Activated T-cell treated with anti-CD3 and anti-CD28 coated beads, Interleukin-2, amount 50 U/mL, for 72 hours (primary cell): Measurements from ENCODE around the gene GTSE1. TPM values are rescaled to one million over a fixed set of nuclear protein-coding genes. Genes with fewer than 3 reads are reported as not detected.

Experiments used
- ATAC-seq, 2 donors: fragments of 150-1000 bp; cut with Tn5 transposase; replicated peaks in 1 of 2; 2 replicates each; pipeline ENCODE4 v1.10.0; 2021; ENCODE audit warnings: moderate library complexity in 2 of 2, mild to moderate bottlenecking in 1 of 2
- DNase-seq, 2 donors: peaks; one replicate each; pipeline ENCODE4 v3.0.0; 2021 to 2022; ENCODE audit warnings: mixed read lengths in 1 of 2
- H3K27ac Mint-ChIP-seq: one replicate; pipeline ENCODE4 v1.8.0; 2022; ENCODE audit warnings: mild to moderate bottlenecking, moderate library complexity, mixed read lengths
- H3K27me3 Mint-ChIP-seq: one replicate; pipeline ENCODE4 v1.8.0; 2022; ENCODE audit warnings: low read depth, mixed read lengths
- H3K36me3 Mint-ChIP-seq, 2 donors: one replicate each; pipeline ENCODE4 v1.8.0; 2022; ENCODE audit warnings: mixed read lengths in 2 of 2, mild to moderate bottlenecking in 1 of 2; ENCODE audit not compliant: insufficient read depth in 2 of 2
- H3K4me1 Mint-ChIP-seq: one replicate; pipeline ENCODE4 v1.8.0; 2022; ENCODE audit warnings: low read depth, mixed read lengths
- H3K4me3 Mint-ChIP-seq, 2 donors: one replicate each; pipeline ENCODE4 v1.8.0; 2022; ENCODE audit warnings: mild to moderate bottlenecking in 2 of 2, mixed read lengths in 2 of 2, moderate library complexity in 2 of 2
- H3K9me3 Mint-ChIP-seq, 2 donors: one replicate each; pipeline ENCODE4 v1.8.0; 2022; ENCODE audit warnings: mixed read lengths in 2 of 2
- total RNA-seq, 2 donors: library from RNA; stranded (reverse); gene quantifications; one replicate each; pipeline ENCODE4 v1.2.3, GENCODE V29; 2022

GTSE1 gene, protein sequence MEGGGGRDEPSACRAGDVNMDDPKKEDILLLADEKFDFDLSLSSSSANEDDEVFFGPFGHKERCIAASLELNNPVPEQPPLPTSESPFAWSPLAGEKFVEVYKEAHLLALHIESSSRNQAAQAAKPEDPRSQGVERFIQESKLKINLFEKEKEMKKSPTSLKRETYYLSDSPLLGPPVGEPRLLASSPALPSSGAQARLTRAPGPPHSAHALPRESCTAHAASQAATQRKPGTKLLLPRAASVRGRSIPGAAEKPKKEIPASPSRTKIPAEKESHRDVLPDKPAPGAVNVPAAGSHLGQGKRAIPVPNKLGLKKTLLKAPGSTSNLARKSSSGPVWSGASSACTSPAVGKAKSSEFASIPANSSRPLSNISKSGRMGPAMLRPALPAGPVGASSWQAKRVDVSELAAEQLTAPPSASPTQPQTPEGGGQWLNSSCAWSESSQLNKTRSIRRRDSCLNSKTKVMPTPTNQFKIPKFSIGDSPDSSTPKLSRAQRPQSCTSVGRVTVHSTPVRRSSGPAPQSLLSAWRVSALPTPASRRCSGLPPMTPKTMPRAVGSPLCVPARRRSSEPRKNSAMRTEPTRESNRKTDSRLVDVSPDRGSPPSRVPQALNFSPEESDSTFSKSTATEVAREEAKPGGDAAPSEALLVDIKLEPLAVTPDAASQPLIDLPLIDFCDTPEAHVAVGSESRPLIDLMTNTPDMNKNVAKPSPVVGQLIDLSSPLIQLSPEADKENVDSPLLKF
- 10 to 100 TPM; 54.2 to 60.5 TPM for total RNA-seq

DNA sequence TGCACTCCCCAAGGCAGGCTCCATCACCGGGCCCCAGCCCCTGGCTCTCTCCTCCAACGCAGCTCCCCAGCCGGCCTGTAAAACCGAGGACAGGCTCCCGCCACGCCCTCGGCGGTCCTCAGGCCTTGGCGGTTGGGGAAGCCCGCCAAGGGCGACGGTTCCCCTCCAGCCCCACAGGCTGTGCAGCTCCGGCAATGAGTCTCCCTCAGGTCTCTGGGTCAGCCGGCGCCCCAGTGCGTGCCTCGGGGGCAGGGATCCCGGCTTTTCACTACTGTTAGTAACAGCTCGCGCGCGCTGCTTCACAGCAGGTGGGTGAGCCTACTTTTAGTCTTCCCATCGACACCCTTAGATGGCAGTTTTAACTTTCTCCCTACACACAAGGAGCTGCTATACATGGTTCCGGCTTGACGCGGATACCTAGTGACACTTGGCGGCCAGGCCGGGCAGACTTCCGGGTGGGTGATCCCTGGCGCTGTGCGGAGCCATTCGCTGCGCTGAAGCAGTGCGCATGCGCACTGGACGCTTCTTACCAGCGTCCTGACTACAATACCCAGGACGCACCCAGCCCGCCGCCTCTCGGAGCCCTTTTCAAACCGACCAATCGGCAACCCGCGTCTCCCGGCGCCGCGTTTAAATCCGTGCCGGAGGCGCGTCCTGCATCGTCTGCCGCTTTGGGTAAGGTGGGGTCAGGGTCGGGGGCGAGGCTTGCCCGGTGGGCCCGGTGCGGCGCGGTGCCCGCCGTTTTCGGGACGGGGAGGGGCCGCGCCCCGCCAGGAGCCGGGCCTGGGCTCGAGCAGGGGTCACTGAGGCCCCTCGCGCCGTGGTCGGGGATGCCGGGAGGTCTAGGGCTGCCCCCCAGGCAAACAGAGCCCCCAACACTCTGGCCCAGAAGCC is at the start of gene GTSE1:
Gene GTSE1 (plus strand): TSS at position 614 of the 894 bp plus-strand sequence. CDS start 531 bp downstream, outside the sequence.
- no peaks in the 10 kb centered on the region for H3K27me3 Mint-ChIP-seq
- ATAC-seq (peak; percentile 98), DNase-seq (peak; percentile 97)
- H3K9me3 Mint-ChIP-seq, result no peaks in the 10 kb centered on the region
- peaks cover 47% of the 10 kb centered on the region for H3K4me1 Mint-ChIP-seq
- H3K4me3 Mint-ChIP-seq, result peak within 1 kb of the TSS; percentile 94 to 98
- peak within 1 kb of the TSS; percentile 97 for H3K27ac Mint-ChIP-seq
- H3K36me3 Mint-ChIP-seq, result peaks cover 23 to 31% of the 10 kb centered on the region in 2 donors

DNA sequence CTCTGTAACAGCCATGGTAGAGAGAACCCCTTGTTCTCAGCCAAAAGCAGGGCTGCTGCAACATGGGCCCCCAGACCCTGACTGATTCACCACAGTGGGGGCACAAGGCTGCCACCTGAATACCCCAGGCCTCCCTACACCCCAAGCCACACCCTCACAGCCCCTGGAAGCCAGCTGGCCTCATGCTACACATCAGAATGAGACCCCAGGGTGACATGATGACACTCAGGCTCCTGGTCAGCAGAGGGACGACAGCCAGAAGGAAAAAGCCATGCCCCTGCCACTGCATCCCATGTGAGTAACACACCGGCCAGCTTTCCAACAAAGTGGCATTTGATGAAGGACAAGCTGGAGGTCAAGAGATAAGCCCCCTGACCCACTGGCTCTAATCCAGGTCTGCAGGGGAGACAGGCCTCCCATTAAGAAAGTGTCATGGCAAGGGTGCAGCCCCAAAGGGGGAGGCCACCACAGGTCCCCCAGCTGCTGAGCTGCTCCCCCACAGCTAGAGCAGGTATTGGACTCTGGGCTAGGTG is 49.2 kb upstream of the GTSE1 start:
- H3K4me3 Mint-ChIP-seq, result no peak overlapping the region
- peaks cover 0 to 1% of the 10 kb centered on the region in 2 donors for H3K36me3 Mint-ChIP-seq

DNA sequence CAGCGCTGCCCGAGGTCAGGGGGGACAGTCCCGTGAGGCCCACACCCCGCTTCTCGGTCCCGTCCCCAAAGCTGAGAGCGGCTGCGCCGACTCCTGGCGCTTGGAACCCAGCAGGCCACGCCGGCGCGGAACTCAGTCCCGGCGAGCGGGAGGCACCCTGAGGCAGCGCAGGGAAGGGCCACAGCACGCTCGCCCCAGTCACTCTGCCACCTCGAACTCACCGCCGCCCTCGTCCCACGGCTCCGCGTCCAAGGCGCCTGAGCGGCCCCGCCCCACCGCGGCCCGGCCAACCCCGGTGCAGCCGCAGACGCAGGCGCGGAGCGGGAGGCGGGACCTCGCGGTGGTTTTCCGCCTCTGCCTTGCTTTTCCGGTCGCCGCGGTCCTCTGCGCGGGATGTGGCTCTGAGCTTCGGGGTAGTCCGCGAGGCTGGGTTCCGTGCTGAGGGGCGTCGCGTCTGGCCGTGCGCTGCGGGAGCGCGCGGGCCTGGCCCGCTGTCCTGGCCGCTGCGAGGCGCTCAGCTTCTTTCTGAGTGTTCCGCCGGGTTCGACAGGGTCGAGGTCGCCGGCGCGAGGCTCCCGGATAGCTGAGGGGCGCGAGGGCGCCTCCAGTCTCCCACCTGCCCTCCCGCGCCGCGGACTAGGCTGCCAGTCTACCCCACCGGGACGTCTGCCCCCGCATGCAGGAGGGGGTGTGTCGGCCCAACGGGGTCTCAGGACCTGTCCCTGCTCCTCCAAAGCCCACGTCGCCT is 46.5 kb upstream of the GTSE1 start, which contains the start of gene CDPF1:
Gene CDPF1 (minus strand): TSS at position 259 of the 748 bp plus-strand sequence. CDS start 2,009 bp downstream, outside the sequence.
- Mint-ChIP-seq H3K4me3 (peak within 1 kb of the TSS; percentile 86 to 89), H3K9me3 (peaks cover 1 to 4% of the 10 kb centered on the region in 2 donors), H3K36me3 (peaks cover 1 to 3% of the 10 kb centered on the region in 2 donors), H3K27ac (peak within 1 kb of the TSS; percentile 74), H3K4me1 (peaks cover 34% of the 10 kb centered on the region), H3K27me3 (no peaks in the 10 kb centered on the region)
- ATAC-seq (peak; percentile 90 to 95), DNase-seq (peak; percentile 94 to 95)

More for the DNA sequence above, 49.2 kb upstream of the GTSE1 start:
- H3K27me3 Mint-ChIP-seq, result no peaks in the 10 kb centered on the region
- no peak for ATAC-seq
- peaks cover 0 to 1% of the 10 kb centered on the region in 2 donors for H3K9me3 Mint-ChIP-seq
- no peak for DNase-seq
- no peak overlapping the region for H3K27ac Mint-ChIP-seq
- H3K4me1 Mint-ChIP-seq, result peaks cover 17% of the 10 kb centered on the region

DNA sequence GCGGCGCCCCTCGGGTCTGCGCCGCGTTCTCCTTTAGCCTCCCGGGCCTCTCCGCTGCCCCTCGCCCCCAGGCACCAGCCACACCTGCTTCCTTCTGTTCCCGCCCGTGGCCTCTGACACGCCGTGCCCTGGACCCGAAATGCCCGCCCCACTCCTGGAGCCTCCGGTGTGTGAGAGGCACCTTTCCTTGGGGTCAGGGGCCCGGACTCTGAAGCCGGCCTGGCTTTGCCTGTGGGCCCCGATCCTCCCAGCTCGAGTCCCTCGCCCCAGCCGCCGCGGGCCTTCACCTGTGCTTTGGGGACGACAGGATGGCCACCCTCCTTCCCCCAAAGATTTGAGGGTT is 45.9 kb upstream of the GTSE1 start:
- DNase-seq, result peak in 1 of 2 donors; percentile 29
- H3K27ac Mint-ChIP-seq, result peak overlapping the region; percentile 74
- H3K27me3 Mint-ChIP-seq, result no peaks in the 10 kb centered on the region
- peaks cover 1 to 3% of the 10 kb centered on the region in 2 donors for H3K36me3 Mint-ChIP-seq
- peak overlapping the region; percentile 86 to 89 for H3K4me3 Mint-ChIP-seq
- ATAC-seq, result peak in 1 of 2 donors; percentile 4
- H3K9me3 Mint-ChIP-seq, result peaks cover 1 to 4% of the 10 kb centered on the region in 2 donors
- peaks cover 34% of the 10 kb centered on the region for H3K4me1 Mint-ChIP-seq

DNA sequence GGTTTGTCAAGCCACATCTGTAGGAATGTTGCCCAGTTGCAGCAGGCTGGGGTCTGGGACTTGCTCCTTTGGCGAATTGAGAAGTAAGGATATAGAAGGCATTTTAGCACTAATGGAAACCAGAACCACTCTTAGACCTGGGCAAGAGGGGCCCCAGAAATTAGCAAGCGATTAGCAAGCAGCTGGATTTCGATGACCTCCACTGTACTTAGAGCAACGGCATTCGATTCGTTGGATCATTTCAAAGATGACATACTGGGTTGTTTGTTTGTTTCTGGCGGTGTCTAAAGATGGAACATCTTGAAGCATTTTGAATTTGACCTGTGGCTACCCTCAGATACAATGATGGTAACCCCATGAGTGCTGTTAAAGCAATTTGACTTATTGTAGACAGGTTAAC is 45.4 kb upstream of the GTSE1 start:
- Mint-ChIP-seq H3K9me3 (peaks cover 1 to 4% of the 10 kb centered on the region in 2 donors), H3K4me3 (peak overlapping the region; percentile 86 to 89), H3K36me3 (peaks cover 1 to 3% of the 10 kb centered on the region in 2 donors), H3K27me3 (peaks cover 2% of the 10 kb centered on the region), H3K4me1 (peaks cover 34% of the 10 kb centered on the region), H3K27ac (peak overlapping the region; percentile 85)
- DNase-seq (no peak), ATAC-seq (no peak)

DNA sequence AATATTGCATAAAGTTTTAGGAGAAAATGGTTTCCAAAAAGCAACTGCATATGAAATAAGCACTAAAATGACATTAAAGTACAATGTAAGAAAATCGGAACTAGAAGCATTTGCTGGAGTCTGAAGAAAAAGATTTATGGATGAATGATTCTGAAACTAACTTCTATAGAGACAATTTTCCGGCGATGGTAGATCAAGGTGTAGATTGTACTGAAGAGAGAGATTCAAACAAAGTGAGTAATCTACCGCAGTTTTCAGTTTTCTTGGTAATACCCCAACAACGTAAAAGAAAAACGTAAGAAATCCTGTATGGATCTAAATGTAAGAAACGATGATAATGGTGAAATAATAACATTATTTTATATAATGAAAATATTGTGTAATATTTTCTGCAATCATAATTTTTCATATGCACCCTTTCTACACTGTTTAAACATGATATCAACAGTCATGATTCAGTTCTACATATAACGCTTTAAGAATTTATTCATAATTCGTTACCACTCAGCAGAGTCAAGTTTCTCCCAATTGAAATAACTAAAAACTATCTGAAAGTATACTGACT is 44.8 kb upstream of the GTSE1 start:
- peaks cover 1 to 3% of the 10 kb centered on the region in 2 donors for H3K36me3 Mint-ChIP-seq
- ATAC-seq (peak in 1 of 2 donors; percentile 20), DNase-seq (peak in 1 of 2 donors; percentile 15)
- peak overlapping the region; percentile 85 for H3K27ac Mint-ChIP-seq
- peaks cover 1 to 4% of the 10 kb centered on the region in 2 donors for H3K9me3 Mint-ChIP-seq
- H3K4me3 Mint-ChIP-seq, result peak overlapping the region; percentile 86 to 89
- peaks cover 34% of the 10 kb centered on the region for H3K4me1 Mint-ChIP-seq
- peaks cover 8% of the 10 kb centered on the region for H3K27me3 Mint-ChIP-seq

DNA sequence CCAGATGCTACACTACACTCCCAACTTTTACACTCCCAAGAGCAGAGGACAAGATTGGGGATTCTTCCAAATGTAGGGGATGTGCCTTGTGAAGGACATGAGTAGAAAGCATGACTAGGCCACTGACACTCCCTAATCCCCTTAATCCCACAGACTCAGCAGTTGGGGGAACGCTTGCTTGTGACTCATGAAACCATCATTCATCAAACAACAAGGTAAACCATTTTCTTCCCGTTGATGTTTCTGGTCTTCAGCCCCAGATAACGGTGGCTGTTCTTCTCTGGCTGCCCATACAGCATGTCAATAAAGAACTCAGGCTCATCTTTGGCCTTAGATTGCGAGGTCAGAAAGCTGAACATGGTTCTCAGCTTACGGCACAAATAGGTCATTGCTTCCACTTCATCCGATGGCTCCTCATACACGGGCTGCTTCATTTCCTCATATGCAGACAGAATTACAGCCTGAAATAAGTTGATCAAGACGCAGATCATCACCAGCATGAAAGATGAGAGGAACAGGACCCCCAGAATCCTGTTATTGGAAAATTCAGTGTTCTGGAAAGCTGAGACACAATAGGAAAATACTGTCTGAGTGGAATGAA is 40.2 kb upstream of the GTSE1 start:
- peaks cover 2 to 4% of the 10 kb centered on the region in 2 donors for H3K9me3 Mint-ChIP-seq
- peaks cover 23% of the 10 kb centered on the region for H3K4me1 Mint-ChIP-seq
- peaks cover 2 to 3% of the 10 kb centered on the region in 2 donors for H3K36me3 Mint-ChIP-seq
- no peak overlapping the region for H3K4me3 Mint-ChIP-seq
- no peak for ATAC-seq
- H3K27me3 Mint-ChIP-seq, result peaks cover 42% of the 10 kb centered on the region
- no peak for DNase-seq
- no peak overlapping the region for H3K27ac Mint-ChIP-seq

DNA sequence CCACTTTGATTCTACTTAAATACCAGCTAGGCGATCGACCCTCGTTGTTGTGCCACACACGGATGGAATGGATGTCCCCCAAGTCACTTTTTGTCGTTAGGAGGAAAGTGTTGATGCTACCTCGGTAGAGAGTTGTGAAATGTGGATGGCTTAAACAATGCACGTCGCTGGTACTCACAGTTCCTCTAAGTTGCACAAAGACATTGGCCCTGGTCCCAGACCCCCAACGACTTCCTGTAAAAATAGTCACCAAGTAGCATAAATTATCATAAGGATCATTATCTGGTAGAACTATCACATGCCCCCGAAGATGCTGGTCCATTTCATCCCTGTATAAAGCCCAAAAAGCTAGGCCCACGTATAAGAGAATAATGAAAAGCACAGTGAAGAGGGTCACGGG is 37.3 kb upstream of the GTSE1 start:
- peaks cover 1 to 6% of the 10 kb centered on the region in 2 donors for H3K36me3 Mint-ChIP-seq
- no peak for ATAC-seq
- peaks cover 9% of the 10 kb centered on the region for H3K4me1 Mint-ChIP-seq

DNA sequence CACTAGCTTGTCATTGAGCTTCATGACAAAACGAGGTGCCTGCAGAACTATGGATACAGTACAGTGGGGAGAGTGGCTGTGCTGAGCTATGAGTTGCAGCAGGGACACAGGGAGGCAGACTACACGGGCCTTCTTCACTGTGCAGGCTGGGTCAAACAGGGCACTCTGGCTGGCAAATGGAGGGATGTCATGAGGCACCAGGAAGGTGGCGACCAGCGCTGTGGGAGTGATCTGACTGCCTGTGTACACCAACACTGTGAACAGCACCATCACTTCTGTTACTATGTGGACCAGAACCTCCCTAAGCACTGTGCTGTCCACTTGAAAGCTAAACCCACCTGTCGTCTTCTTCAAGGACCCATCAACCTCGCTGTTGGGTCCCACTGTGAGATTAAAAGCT is 36.6 kb upstream of the GTSE1 start:
- H3K27me3 Mint-ChIP-seq, result peaks cover 66% of the 10 kb centered on the region
- H3K4me1 Mint-ChIP-seq, result peaks cover 2% of the 10 kb centered on the region
- H3K27ac Mint-ChIP-seq, result no peak overlapping the region
- peaks cover 1 to 8% of the 10 kb centered on the region in 2 donors for H3K36me3 Mint-ChIP-seq
- no peak for ATAC-seq
- no peak overlapping the region for H3K4me3 Mint-ChIP-seq
- peaks cover 0 to 3% of the 10 kb centered on the region in 2 donors for H3K9me3 Mint-ChIP-seq
- no peak for DNase-seq

More for the DNA sequence above, 37.3 kb upstream of the GTSE1 start:
- Mint-ChIP-seq H3K27me3 (peaks cover 61% of the 10 kb centered on the region), H3K27ac (no peak overlapping the region), H3K9me3 (peaks cover 0 to 1% of the 10 kb centered on the region in 2 donors), H3K4me3 (no peak overlapping the region)
- DNase-seq, result no peak

DNA sequence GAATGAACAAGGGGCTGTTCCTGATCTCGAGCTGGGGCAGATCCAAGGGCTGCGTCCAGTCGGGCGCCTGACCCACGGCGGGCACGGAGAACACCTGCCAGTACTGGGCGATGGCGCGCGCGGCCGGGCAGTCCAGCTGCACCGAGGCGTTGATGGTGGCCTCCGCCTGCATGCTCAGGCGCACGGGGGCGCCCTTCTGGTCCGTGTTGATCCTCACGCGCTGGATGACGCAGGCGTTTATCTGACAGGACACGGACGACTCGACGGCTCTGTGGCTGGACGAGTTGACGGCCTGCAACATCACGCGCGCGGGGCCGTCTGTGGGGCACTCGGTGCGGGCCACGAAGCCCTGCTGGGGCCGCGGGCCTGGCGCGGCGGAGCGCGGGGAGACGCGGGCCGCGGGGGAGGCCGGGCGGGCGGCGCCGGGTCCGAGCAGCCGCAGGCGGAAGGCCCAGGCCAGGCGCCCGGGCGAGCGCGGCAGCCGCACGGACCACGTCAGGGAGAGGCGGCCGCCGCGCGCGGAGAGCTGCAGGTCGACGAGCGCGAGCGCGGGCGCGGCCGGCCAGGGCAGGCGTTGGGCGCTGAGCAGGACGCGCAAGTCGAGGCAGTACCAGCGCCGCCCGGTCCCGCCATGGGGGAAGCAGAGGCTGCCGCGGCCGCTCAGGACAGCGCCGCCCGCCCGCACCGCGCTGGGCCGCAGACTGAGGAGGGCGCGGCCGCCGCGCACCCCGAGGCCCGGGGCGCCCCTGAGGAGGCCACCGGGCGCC is 34.0 kb upstream of the GTSE1 start:
- peaks cover 12 to 19% of the 10 kb centered on the region in 2 donors for H3K36me3 Mint-ChIP-seq
- peaks cover 77% of the 10 kb centered on the region for H3K27me3 Mint-ChIP-seq
- ATAC-seq (peak; percentile 83 to 84), DNase-seq (peak; percentile 64 to 66)
- no peak overlapping the region for H3K27ac Mint-ChIP-seq
- H3K9me3 Mint-ChIP-seq, result peaks cover 1 to 3% of the 10 kb centered on the region in 2 donors
- H3K4me1 Mint-ChIP-seq, result peaks cover 6% of the 10 kb centered on the region
- peak overlapping the region in 1 of 2 donors; percentile 69 for H3K4me3 Mint-ChIP-seq
